Heart left ventricle (tissue), 13 donors: ENCODE results near the gene CHRNA3.

Experiments used
- CTCF ChIP-seq, 12 donors: fragments of 200-600 bp; sonication (generic) in 4 of 12; IDR thresholded peaks; one replicate each; pipeline versions ENCODE4 v1.5.0 to v1.8.0; 2018 to 2022; ENCODE audit warnings: antibody characterized with exemption in 12 of 12, mild to moderate bottlenecking in 5 of 12
- POLR2A ChIP-seq, 2 donors: fragments of 450-650 bp; IDR thresholded peaks; one replicate each; pipeline ENCODE4 v1.6.1; 2017; ENCODE audit warnings: antibody characterized with exemption in 2 of 2, mild to moderate bottlenecking in 2 of 2, moderate library complexity in 2 of 2
- donor health status: ischemic (EF 13 %, LVEDD 7.1; RV severe dilation, severe dysfunction).
- donor health status: DM: no; HTN: yes; CAD: no.
- donor health status: DM: no; HTN: no; CAD: no.
- donor health status: ischemic (EF 25% LVEDD 6.9; RV normal size, moderate dysfunction).
- donor health status: ischemic (EF 25% LVEDD 5.7; RV mildly dilated, moderate dysfunction).
- donor health status: ischemic (EF 35%, LVEDD 5.7; RV mildly dilated, moderate dysfunction).
- donor health status: nonischemic (EF 11% LVEDD 7.7; RV severe dilation, severe dysfunction).
- donor health status: DM: yes; HTN: yes; CAD: no.
- donor health status: PGD.
- donor health status: ischemic (EF 29% LVEDD 5.4; RV normal size, mild dysfunction).
- donor health status: nonischemic (EF 23%, LVEDD 6.1; RV moderate dilation, normal function).

GRCh38 chr15:78638658-78639314, 18.0 kb upstream of the CHRNA3 start:
- TF ChIP-seq CTCF (IDR thresholded peaks at IDR 0.05) (peak; percentile 48 to 76 (median 61)), POLR2A (IDR thresholded peaks at IDR 0.05) (no peak)
